ENCODE results near the gene CCDC90B. TPM values are rescaled to one million over a fixed set of nuclear protein-coding genes. Genes with fewer than 3 reads are reported as not detected.

The CCDC90B gene
- total RNA-seq, 1 experiment from 2014 or later: 51.2 TPM

- intact Hi-C loops (cut with micrococcal nuclease; ENCODE audit: unreplicated experiment): loop anchor here (5.0 to 10.0 kb wide), 2 partner anchors 522 to 1191 kb away; partner anchors contain the start of gene FAM181B
- BruUV-seq (replicated peaks): no TSS peak
- no peaks in the 10 kb centered on the region for H3K9me3 ChIP-seq (ENCODE audit: low read depth, low read length, poor library complexity, severe bottlenecking)
- TF ChIP-seq CTCF (conservative IDR thresholded peaks at IDR 0.05; ENCODE audit: low read depth, low read length) (no peak), EZH2 (IDR thresholded peaks at IDR 0.05; ENCODE audit: borderline replicate concordance, low read depth, low read length, poor library complexity, severe bottlenecking) (no peak)
- peaks cover 15% of the 10 kb centered on the region for H3K36me3 ChIP-seq (ENCODE audit: insufficient read depth, low read length, poor library complexity, severe bottlenecking)
- no peaks in the 10 kb centered on the region for H3K27me3 ChIP-seq (replicated peaks; ENCODE audit: insufficient read depth, low read depth, low read length, poor library complexity)
- CTCF ChIA-PET: no interaction called here
- DNase-seq (ENCODE audit: low spot score): no peak
- no peak overlapping the region for H3K4me3 ChIP-seq (ENCODE audit: low read depth, low read length, poor library complexity, severe bottlenecking)
- POLR2A ChIA-PET (ENCODE audit: low non-redundant PET): no interaction called here
- no peaks in the 10 kb centered on the region for H3K4me1 ChIP-seq (ENCODE audit: insufficient read depth, low read length, poor library complexity, severe bottlenecking)
- H3K27ac ChIP-seq (ENCODE audit: low read depth, low read length, poor library complexity, severe bottlenecking): no peak overlapping the region
Measured at GRCh38 chr11:83256602-83257340, 29.4 kb downstream of the CCDC90B start.

- H3K9me3 ChIP-seq (ENCODE audit: low read depth, low read length, poor library complexity, severe bottlenecking): no peaks in the 10 kb centered on the region
- H3K27ac ChIP-seq (ENCODE audit: low read depth, low read length, poor library complexity, severe bottlenecking): no peak overlapping the region
- no peak overlapping the region for H3K4me3 ChIP-seq (ENCODE audit: low read depth, low read length, poor library complexity, severe bottlenecking)
- peaks cover 11% of the 10 kb centered on the region for H3K36me3 ChIP-seq (ENCODE audit: insufficient read depth, low read length, poor library complexity, severe bottlenecking)
- H3K27me3 ChIP-seq (replicated peaks; ENCODE audit: insufficient read depth, low read depth, low read length, poor library complexity): no peaks in the 10 kb centered on the region
- no peaks in the 10 kb centered on the region for H3K4me1 ChIP-seq (ENCODE audit: insufficient read depth, low read length, poor library complexity, severe bottlenecking)
- CTCF ChIA-PET: no interaction called here
- no TSS peak for BruUV-seq (replicated peaks)
- DNase-seq (ENCODE audit: low spot score): no peak
- POLR2A ChIA-PET (ENCODE audit: low non-redundant PET): no interaction called here
- intact Hi-C loops (cut with micrococcal nuclease; ENCODE audit: unreplicated experiment): loop anchor here (5.0 to 10.0 kb wide), 2 partner anchors 521 to 1192 kb away; partner anchors contain the start of gene FAM181B
- no peak for TF ChIP-seq CTCF (conservative IDR thresholded peaks at IDR 0.05; ENCODE audit: low read depth, low read length)
- no peak for TF ChIP-seq EZH2 (IDR thresholded peaks at IDR 0.05; ENCODE audit: borderline replicate concordance, low read depth, low read length, poor library complexity, severe bottlenecking)
Measured at GRCh38 chr11:83255366-83255765, 30.8 kb downstream of the CCDC90B start.

- no TSS peak for BruUV-seq (replicated peaks)
- CTCF ChIA-PET: no interaction called here
- DNase-seq (ENCODE audit: low spot score): no peak
- peaks cover 6% of the 10 kb centered on the region for H3K36me3 ChIP-seq (ENCODE audit: insufficient read depth, low read length, poor library complexity, severe bottlenecking)
- no peaks in the 10 kb centered on the region for H3K4me1 ChIP-seq (ENCODE audit: insufficient read depth, low read length, poor library complexity, severe bottlenecking)
- no peak overlapping the region for H3K27ac ChIP-seq (ENCODE audit: low read depth, low read length, poor library complexity, severe bottlenecking)
- no peaks in the 10 kb centered on the region for H3K9me3 ChIP-seq (ENCODE audit: low read depth, low read length, poor library complexity, severe bottlenecking)
- no peak for TF ChIP-seq CTCF (conservative IDR thresholded peaks at IDR 0.05; ENCODE audit: low read depth, low read length)
- no peak overlapping the region for H3K4me3 ChIP-seq (ENCODE audit: low read depth, low read length, poor library complexity, severe bottlenecking)
- intact Hi-C loops (cut with micrococcal nuclease; ENCODE audit: unreplicated experiment): loop anchor here (5.0 to 10.0 kb wide), 2 partner anchors 386 to 518 kb away; partner anchors contain the start of gene FAM181B
- POLR2A ChIA-PET (ENCODE audit: low non-redundant PET): no interaction called here
- H3K27me3 ChIP-seq (replicated peaks; ENCODE audit: insufficient read depth, low read depth, low read length, poor library complexity): no peaks in the 10 kb centered on the region
Measured at GRCh38 chr11:83252941-83253340, 33.2 kb downstream of the CCDC90B start.
